ENCODE data around the gene CD276.

DNA sequence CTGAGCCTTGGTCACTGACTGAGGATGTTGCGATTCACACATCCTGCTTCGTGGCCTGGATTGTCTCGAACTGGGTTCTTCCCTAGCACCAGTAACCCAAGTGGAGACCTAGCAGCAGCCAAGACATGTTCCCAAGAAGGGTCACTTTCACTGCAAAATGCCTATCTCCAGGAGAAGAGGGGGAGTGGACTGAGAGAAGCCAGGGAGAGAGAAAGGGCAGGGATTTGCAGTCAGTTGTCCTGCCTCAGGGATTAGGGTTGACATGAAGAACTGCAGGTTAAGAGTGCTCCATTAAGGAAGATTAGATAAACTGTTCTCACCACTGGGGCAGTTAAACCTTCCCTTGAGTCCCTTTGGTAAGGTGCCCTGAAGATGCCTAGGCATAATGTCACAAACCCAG is 5.7 kb upstream of the CD276 start:
- TF ChIP-seq CTCF (IDR thresholded peaks at IDR 0.05) (no peak), POLR2A (IDR thresholded peaks at IDR 0.05) (no peak)
